ENCODE results near the gene CLHC1.

Gene CLHC1

GRCh38 chr2:55239656-55240222, 7.6 kb upstream of the CLHC1 start:
- TF ChIP-seq ZNF274 (IDR thresholded peaks at IDR 0.05; ENCODE audit: low read depth, low read length) (no peak), YY1 (IDR thresholded peaks at IDR 0.05; ENCODE audit: insufficient read depth, insufficient read length) (no peak), SUZ12 (IDR thresholded peaks at IDR 0.05; ENCODE audit: extremely low read depth, insufficient read depth, insufficient read length) (no peak)
- Histone ChIP-seq H3K9ac (ENCODE audit: insufficient read length, low read depth) (no peak overlapping the region), H3K4me1 (ENCODE audit: insufficient read depth, insufficient read length) (no peaks in the 10 kb centered on the region), H3K36me3 (ENCODE audit: insufficient read depth, insufficient read length, low read length) (peaks cover 30% of the 10 kb centered on the region), H3K27me3 (ENCODE audit: insufficient read depth, insufficient read length) (no peaks in the 10 kb centered on the region), H3K4me3 (ENCODE audit: insufficient read length, low read depth) (no peak overlapping the region), H3K9me3 (ENCODE audit: insufficient read depth, low read length) (no peaks in the 10 kb centered on the region)
- no peak for DNase-seq (ENCODE audit: low read depth, low spot score)

GRCh38 chr2:55236992-55237543, 5.0 kb upstream of the CLHC1 start:
- H3K27me3 ChIP-seq (ENCODE audit: insufficient read depth, insufficient read length), result no peaks in the 10 kb centered on the region
- TF ChIP-seq SUZ12 (IDR thresholded peaks at IDR 0.05; ENCODE audit: extremely low read depth, insufficient read depth, insufficient read length) (no peak), ZNF274 (IDR thresholded peaks at IDR 0.05; ENCODE audit: low read depth, low read length) (no peak), YY1 (IDR thresholded peaks at IDR 0.05; ENCODE audit: insufficient read depth, insufficient read length) (no peak)
- H3K36me3 ChIP-seq (ENCODE audit: insufficient read depth, insufficient read length, low read length), result peaks cover 40% of the 10 kb centered on the region
- H3K9me3 ChIP-seq (ENCODE audit: insufficient read depth, low read length), result no peaks in the 10 kb centered on the region
- no peaks in the 10 kb centered on the region for H3K4me1 ChIP-seq (ENCODE audit: insufficient read depth, insufficient read length)
- no peak for DNase-seq (ENCODE audit: low read depth, low spot score)
- H3K9ac ChIP-seq (ENCODE audit: insufficient read length, low read depth), result no peak overlapping the region
- H3K4me3 ChIP-seq (ENCODE audit: insufficient read length, low read depth), result no peak overlapping the region

GRCh38 chr2:55235724-55236538, 3.8 kb upstream of the CLHC1 start:
- Histone ChIP-seq H3K4me1 (ENCODE audit: insufficient read depth, insufficient read length) (no peaks in the 10 kb centered on the region), H3K36me3 (ENCODE audit: insufficient read depth, insufficient read length, low read length) (peaks cover 40% of the 10 kb centered on the region), H3K4me3 (ENCODE audit: insufficient read length, low read depth) (no peak overlapping the region), H3K9me3 (ENCODE audit: insufficient read depth, low read length) (no peaks in the 10 kb centered on the region), H3K27me3 (ENCODE audit: insufficient read depth, insufficient read length) (no peaks in the 10 kb centered on the region), H3K9ac (ENCODE audit: insufficient read length, low read depth) (no peak overlapping the region)
- TF ChIP-seq YY1 (IDR thresholded peaks at IDR 0.05; ENCODE audit: insufficient read depth, insufficient read length), result no peak
- TF ChIP-seq SUZ12 (IDR thresholded peaks at IDR 0.05; ENCODE audit: extremely low read depth, insufficient read depth, insufficient read length), result no peak
- TF ChIP-seq ZNF274 (IDR thresholded peaks at IDR 0.05; ENCODE audit: low read depth, low read length), result no peak
- no peak for DNase-seq (ENCODE audit: low read depth, low spot score)

- DNase-seq (ENCODE audit: low read depth, low spot score), result no peak
These were observed 1.5 kb upstream of the CLHC1 start for GRCh38 chr2:55233658-55233940.

GRCh38 chr2:55232863-55233657, 967 bp upstream of the CLHC1 start:
- no peak for TF ChIP-seq YY1 (IDR thresholded peaks at IDR 0.05; ENCODE audit: insufficient read depth, insufficient read length)
- TF ChIP-seq ZNF274 (IDR thresholded peaks at IDR 0.05; ENCODE audit: low read depth, low read length), result no peak
- TF ChIP-seq SUZ12 (IDR thresholded peaks at IDR 0.05; ENCODE audit: extremely low read depth, insufficient read depth, insufficient read length), result no peak
- peaks cover 47% of the 10 kb centered on the region for H3K36me3 ChIP-seq (ENCODE audit: insufficient read depth, insufficient read length, low read length)
- H3K4me1 ChIP-seq (ENCODE audit: insufficient read depth, insufficient read length), result no peaks in the 10 kb centered on the region
- no peaks in the 10 kb centered on the region for H3K9me3 ChIP-seq (ENCODE audit: insufficient read depth, low read length)
- H3K4me3 ChIP-seq (ENCODE audit: insufficient read length, low read depth), result peak overlapping the region; percentile 90
- no peak for DNase-seq (ENCODE audit: low read depth, low spot score)
- no peaks in the 10 kb centered on the region for H3K27me3 ChIP-seq (ENCODE audit: insufficient read depth, insufficient read length)
- H3K9ac ChIP-seq (ENCODE audit: insufficient read length, low read depth), result peak overlapping the region; percentile 100

More at GRCh38 chr2:55233658-55233940, 1.5 kb upstream of the CLHC1 start:
- no peak for TF ChIP-seq ZNF274 (IDR thresholded peaks at IDR 0.05; ENCODE audit: low read depth, low read length)
- Histone ChIP-seq H3K9me3 (ENCODE audit: insufficient read depth, low read length) (no peaks in the 10 kb centered on the region), H3K4me3 (ENCODE audit: insufficient read length, low read depth) (peak overlapping the region; percentile 90), H3K27me3 (ENCODE audit: insufficient read depth, insufficient read length) (no peaks in the 10 kb centered on the region), H3K36me3 (ENCODE audit: insufficient read depth, insufficient read length, low read length) (peaks cover 44% of the 10 kb centered on the region), H3K4me1 (ENCODE audit: insufficient read depth, insufficient read length) (no peaks in the 10 kb centered on the region), H3K9ac (ENCODE audit: insufficient read length, low read depth) (peak overlapping the region; percentile 100)

GRCh38 chr2:55231546-55232083, 478 bp downstream of the CLHC1 start:
- Histone ChIP-seq H3K36me3 (ENCODE audit: insufficient read depth, insufficient read length, low read length) (peaks cover 55% of the 10 kb centered on the region), H3K9ac (ENCODE audit: insufficient read length, low read depth) (peak overlapping the region; percentile 100), H3K27me3 (ENCODE audit: insufficient read depth, insufficient read length) (no peaks in the 10 kb centered on the region), H3K4me3 (ENCODE audit: insufficient read length, low read depth) (peak overlapping the region; percentile 90), H3K9me3 (ENCODE audit: insufficient read depth, low read length) (no peaks in the 10 kb centered on the region), H3K4me1 (ENCODE audit: insufficient read depth, insufficient read length) (no peaks in the 10 kb centered on the region)
- TF ChIP-seq SUZ12 (IDR thresholded peaks at IDR 0.05; ENCODE audit: extremely low read depth, insufficient read depth, insufficient read length), result no peak
- TF ChIP-seq YY1 (IDR thresholded peaks at IDR 0.05; ENCODE audit: insufficient read depth, insufficient read length), result no peak
- TF ChIP-seq ZNF274 (IDR thresholded peaks at IDR 0.05; ENCODE audit: low read depth, low read length), result no peak
- no peak for DNase-seq (ENCODE audit: low read depth, low spot score)

Measured in NT2/D1 (cell line).